ENCODE data around the gene COA4. TPM values are rescaled to one million over a fixed set of nuclear protein-coding genes. Genes with fewer than 3 reads are reported as not detected.
A peak's percentile ranks its signal among the peaks of the same experiment; 100 is the strongest.
"Not testable (repeated sequence)": the region's sequence is repeated elsewhere in the genome, so short reads cannot be mapped to it uniquely, and the experiment has no call there.

Gene COA4
- total RNA-seq, 1 donor from 2014 or later = 92.7 TPM

DNA sequence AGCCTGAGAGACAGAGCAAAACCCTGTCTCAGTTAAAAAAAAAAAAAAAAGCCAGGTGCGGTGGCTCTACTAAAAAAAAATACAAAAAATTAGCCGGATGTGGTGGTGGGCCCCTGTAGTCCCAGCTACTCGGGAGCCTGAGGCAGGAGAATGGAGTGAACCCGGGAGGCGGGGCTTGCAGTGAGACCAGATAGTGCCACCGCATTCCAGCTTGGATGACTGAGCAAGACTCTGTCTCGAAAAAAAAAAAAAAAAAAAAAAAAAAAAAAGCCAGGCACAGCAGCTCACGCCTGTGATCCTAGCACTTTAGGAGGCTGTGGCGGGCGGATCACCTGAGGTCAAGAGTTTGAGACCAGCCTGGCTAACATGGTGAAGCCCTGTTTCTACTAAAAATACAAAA lies 3.8 kb upstream of the COA4 start:
- H3K27ac Mint-ChIP-seq; H3K4me3 Mint-ChIP-seq; H3K9me3 Mint-ChIP-seq; DNase-seq; intact Hi-C loops (cut with micrococcal nuclease); H3K27me3 Mint-ChIP-seq: not testable (repeated sequence)
- Mint-ChIP-seq H3K4me1 (peaks cover 14% of the 10 kb centered on the region), H3K36me3 (ENCODE audit: low read depth) (peaks cover 15% of the 10 kb centered on the region)

DNA sequence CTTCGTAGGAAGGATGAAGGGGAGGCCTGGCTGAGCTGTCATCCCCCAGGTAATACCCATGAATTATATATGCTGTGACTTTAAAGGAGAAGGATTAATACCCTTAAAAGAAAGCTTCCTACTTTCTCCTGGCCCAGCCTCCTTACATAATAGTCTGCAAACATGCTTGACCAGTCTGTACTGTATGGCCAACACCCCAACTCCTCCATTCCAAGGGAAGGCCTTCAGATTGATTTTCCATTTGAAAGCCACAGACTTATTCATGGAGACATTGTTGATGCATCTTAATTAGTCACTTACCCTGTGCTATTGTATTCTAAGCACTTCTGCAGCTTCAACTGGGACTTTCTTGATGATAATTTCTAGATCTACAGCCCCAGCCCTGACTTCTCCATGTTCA lies 2.1 kb upstream of the COA4 start:
- intact Hi-C loops (cut with micrococcal nuclease) = no loop called here
- Mint-ChIP-seq H3K36me3 (ENCODE audit: low read depth) (peaks cover 26% of the 10 kb centered on the region), H3K27ac (no peak overlapping the region)

DNA sequence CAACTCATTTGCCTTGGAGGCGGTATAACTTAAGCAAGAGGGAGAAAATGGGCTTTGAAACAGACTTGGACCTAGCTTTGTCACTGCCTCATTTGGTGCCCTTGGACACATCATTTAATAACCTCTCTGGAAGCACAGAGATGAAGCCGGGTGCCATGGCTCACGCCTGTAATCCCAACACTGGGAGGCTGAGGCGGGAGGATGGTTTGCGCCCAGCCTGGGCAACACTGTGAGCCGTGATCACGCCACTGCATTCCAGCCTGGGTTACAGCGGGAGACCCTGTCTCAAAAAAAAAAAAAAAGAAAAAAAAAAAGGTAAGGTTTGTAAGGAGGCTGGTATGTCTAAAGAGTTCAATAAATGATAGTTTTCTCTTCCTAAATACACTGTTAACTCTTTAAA lies 806 bp downstream of the COA4 start:
- Mint-ChIP-seq H3K9me3 (no peaks in the 10 kb centered on the region), H3K4me3 (peak overlapping the region; percentile 95), H3K27me3 (no peaks in the 10 kb centered on the region), H3K4me1 (peaks cover 26% of the 10 kb centered on the region), H3K36me3 (ENCODE audit: low read depth) (peaks cover 48% of the 10 kb centered on the region), H3K27ac (peak overlapping the region; percentile 98)
- intact Hi-C loops (cut with micrococcal nuclease) = loop anchor here (1.0 kb wide), 3 partner anchors 88 to 295 kb away; partner anchors contain the start of genes C2CD3 and PPME1
- peak; percentile 61 for DNase-seq

More for the DNA sequence above, 2.1 kb upstream of the COA4 start:
- Mint-ChIP-seq H3K4me1 (peaks cover 22% of the 10 kb centered on the region), H3K27me3 (no peaks in the 10 kb centered on the region), H3K4me3 (no peak overlapping the region), H3K9me3 (no peaks in the 10 kb centered on the region)
- no peak for DNase-seq

DNA sequence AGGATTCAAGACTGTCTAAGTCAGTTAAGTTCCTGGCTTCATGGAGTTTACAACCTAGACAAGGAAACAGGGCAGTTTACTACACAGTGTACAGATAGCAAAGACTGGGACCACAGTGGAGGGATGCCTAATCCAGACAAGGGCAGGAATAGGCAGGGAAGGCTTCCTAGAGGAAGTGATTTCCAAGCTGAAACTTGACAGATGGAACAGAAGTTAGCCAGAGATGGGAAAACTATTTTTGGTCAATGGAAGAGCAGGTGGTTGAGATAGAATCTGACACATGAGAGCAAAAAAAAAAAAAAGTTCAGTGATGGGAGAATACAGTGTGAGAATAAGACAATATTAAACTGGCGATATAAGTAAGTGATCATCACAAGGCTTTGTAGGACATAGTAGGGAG lies 1.3 kb downstream of the COA4 start:
- H3K4me3 Mint-ChIP-seq = peak overlapping the region; percentile 95
- H3K4me1 Mint-ChIP-seq = peaks cover 26% of the 10 kb centered on the region
- H3K27me3 Mint-ChIP-seq = no peaks in the 10 kb centered on the region
- H3K27ac Mint-ChIP-seq = peak overlapping the region; percentile 98
- no peak for DNase-seq
- intact Hi-C loops (cut with micrococcal nuclease) = no loop called here
- H3K36me3 Mint-ChIP-seq (ENCODE audit: low read depth) = peaks cover 49% of the 10 kb centered on the region
- no peaks in the 10 kb centered on the region for H3K9me3 Mint-ChIP-seq

DNA sequence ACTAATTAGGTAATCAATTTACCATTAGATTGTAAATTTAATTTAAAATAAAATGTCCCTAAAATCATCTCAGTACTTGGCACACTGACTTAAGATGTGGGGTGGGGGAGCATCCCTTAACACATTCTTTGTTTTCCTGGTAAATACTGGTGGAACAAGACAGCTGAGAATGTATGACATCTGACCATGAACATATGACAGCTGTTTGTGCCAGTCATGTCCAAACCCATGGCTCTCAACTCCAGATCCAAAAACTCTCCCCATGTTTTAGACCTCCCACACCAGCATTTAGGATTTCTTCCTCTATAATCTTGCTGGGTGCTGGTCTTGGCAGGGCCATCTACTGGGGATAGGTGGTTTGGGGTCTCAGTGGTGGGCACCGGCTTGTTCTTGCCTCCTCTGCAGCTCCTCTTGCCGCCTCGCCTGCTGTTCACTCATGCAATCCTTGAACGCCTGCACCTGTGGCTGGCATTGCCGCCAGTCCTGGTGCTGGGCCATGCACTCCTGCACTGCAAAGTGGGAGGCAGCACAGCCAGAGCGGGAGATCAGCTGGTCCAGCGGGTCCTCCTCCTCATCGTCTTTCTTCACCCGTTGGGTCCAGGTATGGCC lies 3.8 kb downstream of the COA4 start:
- Mint-ChIP-seq H3K36me3 (ENCODE audit: low read depth) (peaks cover 55% of the 10 kb centered on the region), H3K4me3 (no peak overlapping the region), H3K27ac (no peak overlapping the region), H3K4me1 (peaks cover 23% of the 10 kb centered on the region), H3K9me3 (no peaks in the 10 kb centered on the region), H3K27me3 (no peaks in the 10 kb centered on the region)
- intact Hi-C loops (cut with micrococcal nuclease) = no loop called here
- DNase-seq = no peak

DNA sequence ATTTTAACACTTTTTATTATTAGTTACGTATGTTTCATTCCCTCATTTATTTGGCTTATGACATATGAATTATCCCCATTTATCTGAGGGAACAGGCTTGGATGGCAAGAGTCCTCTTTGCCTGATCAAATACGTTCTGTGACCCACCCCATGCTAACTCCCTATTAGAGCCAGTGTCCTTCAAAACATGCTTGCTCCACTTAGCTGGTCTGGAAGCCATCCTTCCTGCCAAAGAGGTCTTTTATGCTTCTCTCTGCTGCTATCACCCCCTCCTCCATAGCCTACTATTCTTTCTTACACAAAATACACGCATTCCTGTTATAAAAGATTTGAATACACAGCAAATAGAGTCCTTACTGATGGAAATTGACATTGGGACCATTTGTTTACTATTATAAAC lies 6.4 kb downstream of the COA4 start:
- intact Hi-C loops (cut with micrococcal nuclease) = no loop called here
- no peak for DNase-seq
- Mint-ChIP-seq H3K4me3 (no peak overlapping the region), H3K4me1 (peaks cover 10% of the 10 kb centered on the region), H3K27me3 (no peaks in the 10 kb centered on the region), H3K27ac (no peak overlapping the region), H3K9me3 (no peaks in the 10 kb centered on the region), H3K36me3 (ENCODE audit: low read depth) (peaks cover 49% of the 10 kb centered on the region)

DNA sequence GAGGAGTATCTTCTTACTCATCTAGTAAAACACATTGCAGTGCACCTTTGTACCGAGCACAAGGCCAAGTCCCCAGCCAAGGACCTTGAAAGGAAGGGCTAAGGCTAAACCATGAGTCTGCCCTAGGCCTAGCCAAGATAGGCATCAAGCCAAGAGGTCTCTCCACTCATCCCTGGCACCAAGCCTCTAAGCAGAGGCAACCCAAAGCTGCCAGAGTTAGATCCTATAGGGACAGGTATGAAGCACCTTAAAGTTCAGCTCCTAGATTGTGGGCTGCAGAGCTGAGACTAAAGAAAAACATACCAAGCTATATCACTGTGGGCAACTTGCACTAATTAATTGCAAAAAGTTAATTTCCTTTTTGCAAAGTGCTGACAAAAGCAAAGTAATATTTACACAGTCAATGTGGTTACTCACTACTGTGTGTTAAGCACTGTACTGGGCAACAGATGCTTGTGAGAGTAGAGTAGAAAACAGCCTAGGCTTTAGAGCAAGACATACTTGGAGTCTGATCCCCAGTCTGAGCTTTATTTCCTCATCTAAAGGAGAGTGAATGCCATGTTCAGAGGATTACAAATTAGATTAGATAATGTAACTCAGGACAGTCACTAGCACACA lies 7.2 kb downstream of the COA4 start:
- Mint-ChIP-seq H3K9me3 (no peaks in the 10 kb centered on the region), H3K4me3 (no peak overlapping the region), H3K36me3 (ENCODE audit: low read depth) (peaks cover 45% of the 10 kb centered on the region), H3K27me3 (no peaks in the 10 kb centered on the region), H3K4me1 (peaks cover 4% of the 10 kb centered on the region), H3K27ac (peak overlapping the region; percentile 24)
- intact Hi-C loops (cut with micrococcal nuclease) = no loop called here
- no peak for DNase-seq

DNA sequence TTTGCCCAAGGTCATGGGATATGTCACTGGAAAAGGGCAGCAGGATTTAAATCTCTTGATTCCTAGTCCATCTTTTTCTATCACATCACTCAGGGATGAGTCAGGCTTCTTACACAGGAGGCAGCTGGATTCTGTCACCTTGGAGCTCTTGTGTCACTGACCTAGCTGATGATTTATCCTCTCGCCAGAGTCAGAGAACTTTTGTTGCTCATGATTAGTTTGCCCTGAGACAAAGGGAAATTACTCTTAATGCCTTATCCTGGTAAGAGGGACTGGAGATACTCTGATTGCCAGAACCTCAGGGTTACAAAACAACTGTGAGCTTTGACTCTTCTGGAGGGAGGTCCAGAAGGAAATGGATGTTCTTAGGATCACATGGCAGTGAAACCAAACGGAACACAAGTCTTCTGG lies 10.1 kb downstream of the COA4 start:
- no peaks in the 10 kb centered on the region for H3K27me3 Mint-ChIP-seq
- H3K9me3 Mint-ChIP-seq = no peaks in the 10 kb centered on the region
- H3K4me1 Mint-ChIP-seq = no peaks in the 10 kb centered on the region
- H3K4me3 Mint-ChIP-seq = no peak overlapping the region
- H3K36me3 Mint-ChIP-seq (ENCODE audit: low read depth) = peaks cover 37% of the 10 kb centered on the region
- intact Hi-C loops (cut with micrococcal nuclease) = no loop called here
- DNase-seq = no peak
- H3K27ac Mint-ChIP-seq = no peak overlapping the region

DNA sequence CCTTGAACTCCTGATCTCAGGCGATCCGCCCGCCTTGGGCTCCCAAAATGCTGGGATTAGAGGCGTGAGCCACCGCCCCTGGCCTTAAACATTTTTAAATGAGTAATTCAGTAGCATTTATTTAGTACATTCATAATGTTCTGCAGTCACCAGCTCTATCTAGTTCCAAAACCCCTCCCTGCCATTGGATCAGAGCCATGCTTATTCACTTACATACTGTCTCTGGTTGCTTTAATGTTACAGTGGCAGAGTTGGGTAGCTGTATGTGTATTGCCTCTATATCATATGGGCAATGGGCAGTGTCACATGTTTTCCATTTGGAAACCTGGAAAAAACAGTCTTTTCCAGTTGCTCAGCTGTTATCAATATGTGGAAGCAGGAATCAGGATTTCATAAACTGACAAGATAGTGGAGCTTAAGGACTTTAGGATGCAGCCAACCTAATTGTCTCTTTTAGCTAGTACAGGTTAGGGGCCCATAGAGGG lies 10.5 kb downstream of the COA4 start:
- no peak overlapping the region for H3K4me3 Mint-ChIP-seq
- H3K27ac Mint-ChIP-seq = no peak overlapping the region
- no peaks in the 10 kb centered on the region for H3K4me1 Mint-ChIP-seq
- H3K36me3 Mint-ChIP-seq (ENCODE audit: low read depth) = peaks cover 35% of the 10 kb centered on the region
- H3K27me3 Mint-ChIP-seq = no peaks in the 10 kb centered on the region
- H3K9me3 Mint-ChIP-seq = no peaks in the 10 kb centered on the region
- DNase-seq = no peak
- intact Hi-C loops (cut with micrococcal nuclease) = no loop called here

DNA sequence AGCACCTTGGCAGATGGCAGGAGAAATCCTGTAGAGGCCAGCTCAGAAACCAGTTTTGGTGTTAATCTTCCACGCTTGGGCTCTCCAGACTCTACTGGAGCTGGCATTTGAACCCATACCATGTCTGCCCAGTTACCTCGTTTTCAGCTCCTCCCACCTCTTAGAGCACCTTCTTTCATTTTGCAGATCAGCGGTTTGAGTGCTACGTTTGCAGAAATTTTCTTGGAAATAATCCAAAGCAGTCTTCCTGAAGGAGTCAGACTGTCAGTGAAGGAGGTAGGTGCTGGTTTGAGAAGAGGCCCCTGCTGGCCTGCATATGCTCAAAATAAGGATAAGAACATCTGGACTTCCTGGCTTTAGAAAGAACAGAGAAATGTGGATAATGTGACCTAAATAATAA lies 13.7 kb downstream of the COA4 start:
- peaks cover 36% of the 10 kb centered on the region for H3K36me3 Mint-ChIP-seq (ENCODE audit: low read depth)
- no peaks in the 10 kb centered on the region for H3K27me3 Mint-ChIP-seq
- DNase-seq = no peak
- H3K4me1 Mint-ChIP-seq = no peaks in the 10 kb centered on the region
- no peaks in the 10 kb centered on the region for H3K9me3 Mint-ChIP-seq
- intact Hi-C loops (cut with micrococcal nuclease) = no loop called here
- no peak overlapping the region for H3K27ac Mint-ChIP-seq
- no peak overlapping the region for H3K4me3 Mint-ChIP-seq

DNA sequence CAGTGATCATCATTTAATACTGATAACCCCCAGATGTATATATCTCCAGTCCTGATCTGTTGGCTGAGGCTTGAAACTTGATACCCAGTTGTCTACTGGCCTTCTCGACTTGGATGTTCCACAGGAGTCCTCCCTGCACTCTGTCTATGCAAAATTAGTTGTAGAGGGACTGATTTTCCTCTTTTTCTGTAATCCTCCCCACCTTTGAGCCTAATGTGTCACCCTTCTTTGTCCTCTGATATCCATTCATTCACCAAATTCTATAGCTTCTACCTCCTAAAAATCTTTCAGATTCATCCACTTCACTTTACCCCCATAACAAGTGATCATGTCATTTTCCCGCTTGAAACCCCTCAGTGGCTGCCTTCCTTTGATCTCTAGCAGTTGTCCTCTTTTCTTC lies 16.4 kb downstream of the COA4 start:
- H3K4me1 Mint-ChIP-seq = no peaks in the 10 kb centered on the region
- intact Hi-C loops (cut with micrococcal nuclease) = no loop called here
- H3K4me3 Mint-ChIP-seq = no peak overlapping the region
- no peaks in the 10 kb centered on the region for H3K9me3 Mint-ChIP-seq
- H3K27me3 Mint-ChIP-seq = no peaks in the 10 kb centered on the region
- H3K27ac Mint-ChIP-seq = no peak overlapping the region
- peaks cover 30% of the 10 kb centered on the region for H3K36me3 Mint-ChIP-seq (ENCODE audit: low read depth)
- no peak for DNase-seq

DNA sequence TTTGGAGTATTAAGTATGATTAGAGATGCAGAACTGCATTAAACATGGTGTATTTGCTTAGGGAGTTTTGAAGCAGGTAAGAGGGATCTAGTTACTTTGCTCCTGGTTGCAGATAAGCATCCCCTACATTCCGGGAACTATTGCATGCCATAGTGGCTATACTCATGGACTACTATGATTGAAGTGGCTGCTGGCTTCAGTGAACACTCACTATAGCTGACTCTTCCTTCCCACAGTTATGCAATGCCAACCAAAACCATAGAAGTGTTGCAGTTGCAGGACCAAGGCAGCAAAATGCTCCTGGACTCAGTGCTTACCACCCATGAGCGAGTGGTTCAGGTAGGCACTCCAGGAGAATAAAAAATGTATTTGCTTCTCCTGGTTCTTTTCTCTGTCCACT lies 17.0 kb downstream of the COA4 start:
- Mint-ChIP-seq H3K4me3 (no peak overlapping the region), H3K9me3 (no peaks in the 10 kb centered on the region), H3K27me3 (no peaks in the 10 kb centered on the region), H3K36me3 (ENCODE audit: low read depth) (peaks cover 28% of the 10 kb centered on the region), H3K4me1 (no peaks in the 10 kb centered on the region), H3K27ac (no peak overlapping the region)
- no peak for DNase-seq
- intact Hi-C loops (cut with micrococcal nuclease) = no loop called here

DNA sequence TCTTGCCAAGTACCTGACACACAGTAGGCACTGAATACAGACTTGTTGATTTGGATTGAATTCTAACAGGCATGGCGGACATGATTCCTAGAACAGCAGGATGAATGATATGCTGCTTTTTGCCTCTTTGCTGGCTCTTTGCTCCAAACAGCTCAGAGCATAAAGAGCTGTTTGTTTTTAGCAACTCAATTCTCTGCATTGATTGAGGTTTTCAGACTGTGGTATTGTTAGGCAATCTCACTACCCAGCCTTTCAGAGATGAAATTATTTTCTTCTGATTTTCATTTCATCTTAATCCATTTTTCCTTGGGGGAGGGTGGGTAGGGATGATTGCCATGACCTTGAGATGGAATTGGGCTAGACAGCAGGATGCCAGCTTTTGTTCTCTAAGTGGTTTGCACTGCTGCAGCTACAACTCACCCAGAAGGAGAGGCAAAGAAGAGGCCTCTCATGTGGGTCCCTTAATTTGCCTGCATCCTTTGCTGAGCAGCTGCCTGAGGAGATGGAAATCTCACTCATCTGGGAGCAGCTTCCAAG lies 20.5 kb downstream of the COA4 start:
- Mint-ChIP-seq H3K4me1 (no peaks in the 10 kb centered on the region), H3K9me3 (no peaks in the 10 kb centered on the region), H3K4me3 (no peak overlapping the region), H3K27ac (no peak overlapping the region), H3K36me3 (ENCODE audit: low read depth) (peaks cover 13% of the 10 kb centered on the region), H3K27me3 (no peaks in the 10 kb centered on the region)
- no peak for DNase-seq
- intact Hi-C loops (cut with micrococcal nuclease) = no loop called here

DNA sequence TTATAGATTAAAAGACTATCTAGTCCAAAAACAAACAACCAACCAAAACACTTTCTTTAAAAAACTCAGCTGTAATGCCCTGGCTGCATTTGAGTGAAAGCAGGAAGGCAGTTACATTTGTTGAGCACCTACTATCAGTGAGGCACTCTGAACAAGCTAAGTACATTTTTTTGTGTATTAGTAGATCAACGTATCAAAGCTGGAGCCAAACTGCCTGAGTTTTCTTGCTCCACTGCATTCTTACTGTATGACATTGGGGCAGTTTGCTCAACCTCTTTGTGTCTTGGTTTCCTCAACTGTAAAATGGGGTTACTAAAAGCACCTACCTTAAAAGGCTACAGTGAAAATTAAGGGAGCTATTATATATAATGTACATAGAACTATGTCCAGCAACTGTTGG lies 22.0 kb downstream of the COA4 start:
- H3K9me3 Mint-ChIP-seq = no peaks in the 10 kb centered on the region

More for the DNA sequence above, 22.0 kb downstream of the COA4 start:
- Mint-ChIP-seq H3K4me3 (no peak overlapping the region), H3K36me3 (ENCODE audit: low read depth) (peaks cover 12% of the 10 kb centered on the region), H3K27me3 (no peaks in the 10 kb centered on the region), H3K27ac (no peak overlapping the region), H3K4me1 (no peaks in the 10 kb centered on the region)
- intact Hi-C loops (cut with micrococcal nuclease) = no loop called here
- no peak for DNase-seq

Measured in activated CD4-positive, alpha-beta T cell treated with anti-CD3 and anti-CD28 coated beads, Interleukin-2, amount 10 ng/mL, durations not matched to agents 24 days and 14 days (primary cell).